GM21515 (cell line): ENCODE results near the gene NCBP2L.
"Not testable (repeated sequence)": the region's sequence is repeated elsewhere in the genome, so short reads cannot be mapped to it uniquely, and the experiment has no call there.

Experiments used
- ATAC-seq: cut with Tn5 transposase; IDR thresholded peaks from one replicate; pipeline ENCODE4 v1.9.1; 2021; ENCODE audit not compliant: unreplicated experiment

NCBP2L gene

GRCh38 chrX:107804427-107804826 lies 26.9 kb downstream of the NCBP2L start:
- no peak for ATAC-seq

GRCh38 chrX:107805179-107805578 lies 27.6 kb downstream of the NCBP2L start:
- ATAC-seq = no peak

GRCh38 chrX:107810053-107810452 lies 32.5 kb downstream of the NCBP2L start:
- not testable (repeated sequence) for ATAC-seq

- no peak for ATAC-seq
These were observed 41.5 kb downstream of the NCBP2L start for GRCh38 chrX:107818900-107819521.

- ATAC-seq = no peak
These were observed 45.5 kb downstream of the NCBP2L start for GRCh38 chrX:107823042-107823441.

- ATAC-seq = no peak
These were observed 45.9 kb downstream of the NCBP2L start for GRCh38 chrX:107823456-107823855.

- peak; percentile 21 for ATAC-seq
These were observed 48.2 kb downstream of the NCBP2L start, which contains the start of gene MID2 for GRCh38 chrX:107825698-107826237. TSS of gene MID2 (plus strand) at chrX:107825866. CDS start at chrX:107826427, 561 bp downstream.

GRCh38 chrX:107826238-107827029 lies 48.9 kb downstream of the NCBP2L start:
- peak; percentile 82 for ATAC-seq

- ATAC-seq = no peak
These were observed 49.7 kb downstream of the NCBP2L start for GRCh38 chrX:107827030-107827831.

GRCh38 chrX:107827852-107828251 lies 50.3 kb downstream of the NCBP2L start:
- no peak for ATAC-seq

GRCh38 chrX:107829878-107830277 lies 52.3 kb downstream of the NCBP2L start:
- no peak for ATAC-seq

- no peak for ATAC-seq
These were observed 53.7 kb downstream of the NCBP2L start for GRCh38 chrX:107831071-107831730.

GRCh38 chrX:107834275-107835201 lies 57.0 kb downstream of the NCBP2L start:
- no peak for ATAC-seq

- no peak for ATAC-seq
These were observed 59.4 kb downstream of the NCBP2L start for GRCh38 chrX:107836958-107837357.

GRCh38 chrX:107840971-107841370 lies 63.4 kb downstream of the NCBP2L start:
- no peak for ATAC-seq

- ATAC-seq = no peak
These were observed 65.3 kb downstream of the NCBP2L start for GRCh38 chrX:107842715-107843400.
